Tracheal epithelial cell (primary cell): ENCODE results near the gene CYP3A5. TPM values are rescaled to one million over a fixed set of nuclear protein-coding genes. Genes with fewer than 3 reads are reported as not detected.

Experiments
- total RNA-seq: library from RNA; depleted of rRNA; stranded (reverse); fragments of >200 nt; gene quantifications from 2 replicates; pipeline ENCODE4 v1.2.1, GENCODE V29; 2014

Gene CYP3A5
- 2.2 and 2.8 TPM in 2 replicates for total RNA-seq

GRCh38 chr7:99679400-99680191 lies at the start of gene CYP3A5:
Gene CYP3A5 (minus strand): TSS chr7:99679996. CDS start chr7:99679896, 100 bp downstream.

GRCh38 chr7:99616359-99617191 lies 63.2 kb downstream of the CYP3A5 start, which contains the start of gene ZSCAN25:
Gene ZSCAN25 (plus strand): TSS chr7:99616946. CDS start chr7:99619607, 2,661 bp downstream.

Other genes with a start within 250 kb of the CYP3A5 start
- gene PTCD1, start 241.2 kb downstream of the CYP3A5 start, total RNA-seq = 8.0 and 13.4 TPM in 2 replicates
- 36.1 and 41.8 TPM in 2 replicates for gene CPSF4, start 241.1 kb downstream of the CYP3A5 start, total RNA-seq
- 391 and 494 TPM in 2 replicates for gene ATP5MF, start 213.8 kb downstream of the CYP3A5 start, total RNA-seq
- 2.6 and 2.7 TPM in 2 replicates for gene ZNF789, start 207.1 kb downstream of the CYP3A5 start, total RNA-seq
- 24.1 and 30.1 TPM in 2 replicates for gene ZNF394, start 179.7 kb downstream of the CYP3A5 start, total RNA-seq
- 7.0 and 7.9 TPM in 2 replicates for gene ZKSCAN5, start 175.3 kb downstream of the CYP3A5 start, total RNA-seq
- 5.8 and 8.7 TPM in 2 replicates for gene FAM200A, start 127.9 kb downstream of the CYP3A5 start, total RNA-seq
- gene ZNF655, start 121.4 kb downstream of the CYP3A5 start, total RNA-seq = 30.6 and 52.9 TPM in 2 replicates
- gene TMEM225B, start 81.7 kb downstream of the CYP3A5 start, total RNA-seq = 0.64 and 2.2 TPM in 2 replicates
- 8.2 and 8.3 TPM in 2 replicates for gene ZSCAN25, start 63.0 kb downstream of the CYP3A5 start, total RNA-seq
- not detected in 2 replicates for gene CYP3A7, start 55.2 kb upstream of the CYP3A5 start, total RNA-seq
- under 0.01 and 0.21 TPM in 2 replicates for gene CYP3A4, start 104.2 kb upstream of the CYP3A5 start, total RNA-seq
- gene CYP3A43, start 148.0 kb upstream of the CYP3A5 start, total RNA-seq = not detected in 2 replicates
- not detected in 2 replicates for gene OR2AE1, start 197.0 kb upstream of the CYP3A5 start, total RNA-seq
- 21.4 and 40.1 TPM in 2 replicates for gene TRIM4, start 239.5 kb upstream of the CYP3A5 start, total RNA-seq
- 0.24 and 0.64 TPM in 2 replicates for gene GJC3, start 249.6 kb upstream of the CYP3A5 start, total RNA-seq